Endothelial cell of umbilical vein (primary cell): ENCODE measurements around the gene ALPL.

Source experiments
- GATA2 ChIP-seq: IDR thresholded peaks from 2 replicates; pipeline ENCODE4 v1.7.0; 2011; ENCODE audit warnings: low read depth, mild to moderate bottlenecking, moderate library complexity, mixed read lengths, low read length; ENCODE audit not compliant: insufficient read length, insufficient read depth
- POLR2AphosphoS5 ChIP-seq: IDR thresholded peaks from 2 replicates; pipeline ENCODE4 v1.6.1; 2012; ENCODE audit warnings: low read depth, mild to moderate bottlenecking, control low read depth, low read length, moderate library complexity; ENCODE audit not compliant: insufficient read depth
- TF ChIP-seq, protein P1 (sequence below), 2 donors: IDR thresholded peaks; 1 replicate in 1 of 2; 2 replicates in 1 of 2; pipeline ENCODE4 v1.5.1; 2011; ENCODE audit warnings: low read length in 2 of 2, mild to moderate bottlenecking in 2 of 2, moderate library complexity in 2 of 2, control low read depth in 1 of 2, inconsistent platforms in 1 of 2, low read depth in 1 of 2; ENCODE audit not compliant: insufficient read depth in 1 of 2; ENCODE audit errors: extremely low read depth in 1 of 2
- TF ChIP-seq, protein P2 (sequence below): IDR thresholded peaks from 2 replicates; pipeline ENCODE4 v1.6.1; 2011; ENCODE audit not compliant: insufficient read depth, insufficient read length

DNA sequence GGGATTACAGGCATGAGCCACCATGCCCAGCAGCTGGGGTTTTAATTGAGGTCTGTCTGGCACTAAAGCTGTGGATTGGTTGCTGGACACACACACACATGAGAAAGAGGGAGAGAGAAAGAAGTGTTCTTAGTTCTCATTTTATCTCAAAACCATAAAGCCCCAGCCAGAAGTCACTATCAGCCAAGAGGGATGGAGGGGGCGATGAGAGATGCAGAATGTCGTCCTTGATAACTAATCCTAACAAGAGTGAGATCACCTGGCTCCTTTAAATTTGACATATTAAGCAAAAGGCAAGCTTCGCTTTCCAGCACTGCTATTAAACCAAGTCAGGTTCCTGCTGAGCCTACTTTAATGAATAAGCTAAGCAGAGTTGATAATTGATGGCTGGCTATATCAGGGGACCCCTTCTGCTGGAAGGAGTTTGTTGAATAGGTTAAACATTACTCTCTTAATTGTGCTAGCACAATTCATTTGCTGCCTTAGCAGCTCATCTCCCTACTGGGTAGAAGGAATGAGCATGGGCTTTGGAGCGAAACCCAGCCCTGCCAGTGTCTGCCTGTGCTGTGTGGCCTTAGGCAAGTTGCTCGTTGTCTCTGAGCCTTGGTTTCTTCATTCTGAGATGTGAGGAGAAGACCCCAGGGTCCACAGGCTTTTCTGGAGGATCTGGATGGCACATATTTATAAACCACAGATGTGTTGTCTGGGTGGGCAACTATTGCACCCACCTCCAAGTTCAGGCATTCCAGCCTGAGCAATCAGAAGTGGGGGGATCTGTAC, 50.8 kb downstream of the ALPL start:
- no peak for TF ChIP-seq GATA2
- TF ChIP-seq POLR2AphosphoS5: no peak
- TF ChIP-seq, protein P1, sequence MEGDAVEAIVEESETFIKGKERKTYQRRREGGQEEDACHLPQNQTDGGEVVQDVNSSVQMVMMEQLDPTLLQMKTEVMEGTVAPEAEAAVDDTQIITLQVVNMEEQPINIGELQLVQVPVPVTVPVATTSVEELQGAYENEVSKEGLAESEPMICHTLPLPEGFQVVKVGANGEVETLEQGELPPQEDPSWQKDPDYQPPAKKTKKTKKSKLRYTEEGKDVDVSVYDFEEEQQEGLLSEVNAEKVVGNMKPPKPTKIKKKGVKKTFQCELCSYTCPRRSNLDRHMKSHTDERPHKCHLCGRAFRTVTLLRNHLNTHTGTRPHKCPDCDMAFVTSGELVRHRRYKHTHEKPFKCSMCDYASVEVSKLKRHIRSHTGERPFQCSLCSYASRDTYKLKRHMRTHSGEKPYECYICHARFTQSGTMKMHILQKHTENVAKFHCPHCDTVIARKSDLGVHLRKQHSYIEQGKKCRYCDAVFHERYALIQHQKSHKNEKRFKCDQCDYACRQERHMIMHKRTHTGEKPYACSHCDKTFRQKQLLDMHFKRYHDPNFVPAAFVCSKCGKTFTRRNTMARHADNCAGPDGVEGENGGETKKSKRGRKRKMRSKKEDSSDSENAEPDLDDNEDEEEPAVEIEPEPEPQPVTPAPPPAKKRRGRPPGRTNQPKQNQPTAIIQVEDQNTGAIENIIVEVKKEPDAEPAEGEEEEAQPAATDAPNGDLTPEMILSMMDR (IDR thresholded peaks at IDR 0.05; ENCODE audit: extremely low read depth in 1 of 2, insufficient read depth in 1 of 2, low read depth in 1 of 2, low read length in 2 of 2): no peak
- TF ChIP-seq, protein P2, sequence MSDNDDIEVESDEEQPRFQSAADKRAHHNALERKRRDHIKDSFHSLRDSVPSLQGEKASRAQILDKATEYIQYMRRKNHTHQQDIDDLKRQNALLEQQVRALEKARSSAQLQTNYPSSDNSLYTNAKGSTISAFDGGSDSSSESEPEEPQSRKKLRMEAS: no peak
